Activated CD8-positive, alpha-beta T cell treated with anti-CD3 and anti-CD28 coated beads for 36 hours (primary cell): ENCODE data around the gene GPX1. TPM values are rescaled to one million over a fixed set of nuclear protein-coding genes. Genes with fewer than 3 reads are reported as not detected.
"Not testable (repeated sequence)": the region's sequence is repeated elsewhere in the genome, so short reads cannot be mapped to it uniquely, and the experiment has no call there.

Experiments used
- ATAC-seq: fragments of 200-7000 bp; cut with Tn5 transposase; one replicate; pipeline ENCODE4 v1.10.0; 2021; ENCODE audit warnings: mild to moderate bottlenecking, moderate library complexity
- CTCF ChIA-PET: fragments of 350-600 bp; sonication (Branson Sonifier 250); formaldehyde crosslinking; loops from one replicate; lab custom pipeline; 2021; ENCODE audit warnings: antibody characterized with exemption; lab: Charles Lee
- POLR2A ChIA-PET: fragments of 350-600 bp; sonication (Branson Sonifier 250); formaldehyde crosslinking; loops from one replicate; lab custom pipeline; 2021; ENCODE audit warnings: antibody characterized with exemption; lab: Charles Lee
- DNase-seq: peaks from one replicate; pipeline ENCODE4 v3.0.0-alpha.2; 2020
- H3K27ac Mint-ChIP-seq: one replicate; pipeline ENCODE4 v1.8.0; 2021; ENCODE audit warnings: mild to moderate bottlenecking, mixed read lengths
- H3K27me3 Mint-ChIP-seq: one replicate; pipeline ENCODE4 v1.8.0; 2021; ENCODE audit warnings: mixed read lengths
- H3K36me3 Mint-ChIP-seq: one replicate; pipeline ENCODE4 v1.8.0; 2021; ENCODE audit warnings: low read depth, mixed read lengths
- H3K4me1 Mint-ChIP-seq: one replicate; pipeline ENCODE4 v1.8.0; 2021; ENCODE audit warnings: low read depth, mixed read lengths
- H3K4me3 Mint-ChIP-seq: one replicate; pipeline ENCODE4 v1.8.0; 2021; ENCODE audit warnings: mild to moderate bottlenecking, moderate library complexity, mixed read lengths
- H3K9me3 Mint-ChIP-seq: one replicate; pipeline ENCODE4 v1.8.0; 2021; ENCODE audit warnings: mixed read lengths
- CTCF ChIP-seq: fragments of 200-600 bp; IDR thresholded peaks from one replicate; pipeline ENCODE4 v1.8.0; 2022; ENCODE audit warnings: antibody characterized with exemption, mild to moderate bottlenecking
- intact Hi-C: fragments of 100-400 bp; cut with micrococcal nuclease; formaldehyde crosslinking; loops from one replicate; pipeline ENCODE4 v1.10.0; 2022
- total RNA-seq, 2 experiments: library from RNA; stranded (reverse); gene quantifications; one replicate each; pipeline ENCODE4 v1.2.3, GENCODE V29; 2021

GPX1 gene
- total RNA-seq, 2 experiments from 2014 or later, result 201 to 202 TPM

- POLR2A ChIA-PET, result interaction anchor here (0.5 to 4.0 kb wide), 4 partner anchors 8 to 28 kb away, joined by 3 to 15 read pairs (median 3); partner anchors contain the start of gene USP4
- H3K4me3 Mint-ChIP-seq, result no peak overlapping the region
These were observed 6.6 kb downstream of the GPX1 start for GRCh38 chr3:49351521-49352011.

DNA sequence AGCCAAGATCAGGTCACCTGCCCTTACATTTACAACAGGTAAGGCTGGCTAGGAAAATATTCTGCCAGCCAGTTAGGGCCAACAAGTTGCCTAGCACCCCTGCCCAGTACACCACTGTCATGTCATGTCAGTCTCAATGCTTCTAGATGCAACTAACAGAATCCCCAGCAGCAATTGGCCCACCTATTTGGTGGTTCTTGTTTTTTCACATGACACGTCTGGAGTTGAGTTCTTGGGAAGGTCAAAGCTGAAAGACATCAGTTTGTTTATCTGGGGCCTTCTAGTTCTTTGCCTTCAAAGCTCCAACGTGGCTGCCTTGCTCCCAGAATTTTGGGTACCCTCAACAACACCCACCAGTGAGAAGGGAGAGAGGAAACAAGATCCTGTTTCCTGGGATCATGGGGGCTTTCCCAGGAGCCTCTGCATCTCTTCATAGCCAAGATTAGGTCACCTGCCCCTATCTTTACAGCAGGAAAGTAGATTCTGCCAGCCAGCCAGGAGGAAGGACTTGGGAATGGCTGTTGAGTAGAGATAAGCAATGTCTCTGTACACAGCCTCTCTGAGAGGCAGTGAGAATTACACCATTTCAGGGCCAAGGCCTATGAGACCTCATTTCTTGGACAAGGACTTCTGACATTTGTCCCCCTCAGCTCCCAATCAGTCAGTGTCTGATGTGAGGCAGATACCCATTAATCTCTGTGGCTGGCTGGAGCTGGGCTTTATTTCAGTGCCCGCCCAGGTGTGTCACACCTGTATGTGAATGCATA is 8.6 kb downstream of the GPX1 start:
- intact Hi-C loops, result no loop called here
- no peak for TF ChIP-seq CTCF
- ChIA-PET CTCF (interaction anchor here (0.6 to 1.8 kb wide), 2 partner anchors 9 to 29 kb away, joined by 3 to 7 read pairs; partner anchors contain the start of gene USP4), POLR2A (interaction anchor here (1.0 to 4.0 kb wide), 2 partner anchors 10 to 18 kb away, joined by 3 to 15 read pairs; partner anchors contain the start of gene USP4)
- Mint-ChIP-seq H3K9me3 (no peaks in the 10 kb centered on the region), H3K36me3 (peaks cover 2% of the 10 kb centered on the region), H3K4me3 (no peak overlapping the region), H3K27ac (no peak overlapping the region), H3K27me3 (no peaks in the 10 kb centered on the region), H3K4me1 (peaks cover 11% of the 10 kb centered on the region)
- ATAC-seq (no peak), DNase-seq (no peak)

More at GRCh38 chr3:49351521-49352011, 6.6 kb downstream of the GPX1 start:
- intact Hi-C loops, result no loop called here
- no peak for TF ChIP-seq CTCF
- Mint-ChIP-seq H3K27me3 (no peaks in the 10 kb centered on the region), H3K27ac (no peak overlapping the region), H3K36me3 (peaks cover 14% of the 10 kb centered on the region), H3K4me1 (peaks cover 11% of the 10 kb centered on the region), H3K9me3 (no peaks in the 10 kb centered on the region)
- CTCF ChIA-PET, result interaction anchor here (1.1 to 1.3 kb wide), 2 partner anchors 12 to 98 kb away, joined by 4 read pairs; partner anchors contain the start of gene USP4
- DNase-seq, result no peak
- ATAC-seq, result no peak

GRCh38 chr3:49348361-49348760 is 9.8 kb downstream of the GPX1 start:
- ATAC-seq, H3K9me3 Mint-ChIP-seq, intact Hi-C loops, H3K36me3 Mint-ChIP-seq, H3K27ac Mint-ChIP-seq, H3K4me3 Mint-ChIP-seq, DNase-seq, H3K27me3 Mint-ChIP-seq, POLR2A ChIA-PET: not testable (repeated sequence)
- CTCF ChIA-PET, result interaction anchor here (0.6 to 1.8 kb wide), 2 partner anchors 8 to 51 kb away, joined by 4 to 7 read pairs; partner anchors contain the start of gene USP4
- peaks cover 10% of the 10 kb centered on the region for H3K4me1 Mint-ChIP-seq

DNA sequence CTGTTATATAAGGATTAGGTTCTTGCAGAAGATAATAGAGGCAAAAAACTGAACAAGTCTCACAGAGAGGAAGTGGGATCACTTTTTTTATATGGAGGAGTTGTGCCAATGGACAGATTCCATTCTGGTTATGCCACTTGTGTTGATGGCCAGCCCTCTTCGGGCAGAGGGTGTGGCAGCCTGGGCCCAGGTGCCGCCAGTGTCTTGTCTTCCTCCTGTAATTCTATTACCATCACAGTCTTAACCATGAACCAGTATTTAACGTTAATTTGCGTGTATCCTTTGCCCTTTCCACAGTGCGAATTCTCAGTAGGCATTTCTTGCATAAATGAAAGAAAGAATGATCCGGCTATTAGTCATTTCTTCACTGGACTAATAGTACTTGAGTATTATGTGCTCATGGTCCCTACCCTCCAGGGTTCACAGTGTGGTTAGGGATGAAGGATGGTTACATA is 11.3 kb downstream of the GPX1 start:
- no peaks in the 10 kb centered on the region for H3K36me3 Mint-ChIP-seq
- ChIA-PET CTCF (no interaction called here), POLR2A (no interaction called here)
- ATAC-seq (no peak), DNase-seq (no peak)
- no peak for TF ChIP-seq CTCF
- no peaks in the 10 kb centered on the region for H3K9me3 Mint-ChIP-seq
- no peak overlapping the region for H3K4me3 Mint-ChIP-seq
- no peak overlapping the region for H3K27ac Mint-ChIP-seq
- H3K27me3 Mint-ChIP-seq, result no peaks in the 10 kb centered on the region
- intact Hi-C loops, result no loop called here
- H3K4me1 Mint-ChIP-seq, result peaks cover 18% of the 10 kb centered on the region

- CTCF ChIA-PET, result interaction anchor here (0.6 to 0.8 kb wide), 2 partner anchors 13 to 386 kb away, joined by 3 read pairs; no protein-coding TSS in a partner anchor
- DNase-seq (no peak), ATAC-seq (no peak)
- H3K4me1 Mint-ChIP-seq, result peaks cover 32% of the 10 kb centered on the region
- POLR2A ChIA-PET, result interaction anchor here (1.6 kb wide), 1 partner anchor 9 kb away, joined by 3 read pairs; no protein-coding TSS in a partner anchor
- no peak for TF ChIP-seq CTCF
- intact Hi-C loops, result no loop called here
- H3K9me3 Mint-ChIP-seq, result no peaks in the 10 kb centered on the region
- H3K36me3 Mint-ChIP-seq, result peaks cover 4% of the 10 kb centered on the region
- H3K27ac Mint-ChIP-seq, result no peak overlapping the region
- no peak overlapping the region for H3K4me3 Mint-ChIP-seq
- H3K27me3 Mint-ChIP-seq, result no peaks in the 10 kb centered on the region
These were observed 15.0 kb downstream of the GPX1 start for GRCh38 chr3:49343163-49343562.
